Kidney (tissue), 14 donors: ENCODE data around the gene CCDC175. TPM values are rescaled to one million over a fixed set of nuclear protein-coding genes. Genes with fewer than 3 reads are reported as not detected.
A peak's percentile ranks its signal among the peaks of the same experiment; 100 is the strongest.

ENCODE experiments used
- DNase-seq, 5 donors: peaks; one replicate each; pipeline ENCODE4 v3.0.0-alpha.2; 2013 to 2020
- FAIRE-seq: peaks from 2 replicates; lab custom pipeline; 2012; peaks lifted over from hg19 to GRCh38; lab: Jason Lieb, UNC
- H3K27ac ChIP-seq, 2 donors: one replicate each; pipeline ENCODE4 v1.7.0; 2013; ENCODE audit warnings: low read depth in 2 of 2, low read length in 2 of 2, inconsistent platforms in 1 of 2
- H3K27me3 ChIP-seq: one replicate; pipeline ENCODE4 v1.7.1; 2013; ENCODE audit warnings: low read length, inconsistent platforms; ENCODE audit not compliant: control insufficient read depth, insufficient read depth
- H3K36me3 ChIP-seq, 3 donors: one replicate each; pipeline versions ENCODE4 v1.7.0 to v1.7.1; 2013; ENCODE audit warnings: low read length in 3 of 3, control low read depth in 1 of 3, inconsistent platforms in 1 of 3; ENCODE audit not compliant: insufficient read depth in 3 of 3, control insufficient read depth in 2 of 3
- H3K4me1 ChIP-seq, 3 donors: one replicate each; pipeline versions ENCODE4 v1.7.0 to v1.7.1; 2013; ENCODE audit warnings: low read length in 3 of 3, inconsistent platforms in 1 of 3, low read depth in 1 of 3; ENCODE audit not compliant: control insufficient read depth in 2 of 3, insufficient read depth in 2 of 3
- H3K4me3 ChIP-seq, 3 donors: one replicate each; pipeline versions ENCODE4 v1.7.0 to v1.8.1; 2013; ENCODE audit warnings: low read length in 3 of 3, control low read depth in 1 of 3, inconsistent platforms in 1 of 3
- H3K9ac ChIP-seq, 3 donors: one replicate each; pipeline versions ENCODE4 v1.7.0 to v1.7.1; 2013; ENCODE audit warnings: low read length in 3 of 3, control low read depth in 1 of 3, inconsistent platforms in 1 of 3
- H3K9me3 ChIP-seq, 3 donors: one replicate each; pipeline versions ENCODE4 v1.7.0 to v1.7.1; 2013; ENCODE audit warnings: low read length in 3 of 3, control low read depth in 1 of 3, inconsistent platforms in 1 of 3; ENCODE audit not compliant: control insufficient read depth in 2 of 3, insufficient read depth in 1 of 3
- intact Hi-C: fragments of 100-400 bp; cut with DNase I; formaldehyde crosslinking; loops from one replicate; pipeline ENCODE4 v1.11.1; 2022
- polyA plus RNA-seq: library from polyadenylated mRNA; stranded (reverse); fragments of 350-450 nt; fragmentation: Illumina TruSeq; extraction: RNeasy Lipid Tissue Mini Kit (QIAGEN cat#74804); gene quantifications from one replicate; pipeline ENCODE4 v1.2.3, GENCODE V29; 2014; ENCODE audit warnings: low read depth, low replicate concordance; ENCODE audit not compliant: insufficient read depth
- total RNA-seq: library from RNA; stranded (reverse); fragmentation: NEBNext Ultra II Directional; extraction: Animal tissue kit (Norgen Biotek cat#: 25700); gene quantifications from one replicate; pipeline ENCODE4 v1.2.1, GENCODE V29; 2021
- TF ChIP-seq, protein P1 (sequence below): IDR thresholded peaks from 3 replicates; pipeline ENCODE4 v1.5.1; 2012; ENCODE audit warnings: mild to moderate bottlenecking, moderate library complexity, borderline replicate concordance; ENCODE audit not compliant: insufficient read depth; ENCODE audit errors: extremely low read depth
- donor health status: control.
- donor health status: control.
- donor health status: control.
- donor health status: control.
- donor health status: control.
- donor health status: DM: yes; HTN: yes; CAD: no.
- donor health status: Normal renal cell carcinoma (clear cell type).

Gene CCDC175
- total and polyA plus RNA-seq, 2 donors from 2014 or later, result not detected

DNA sequence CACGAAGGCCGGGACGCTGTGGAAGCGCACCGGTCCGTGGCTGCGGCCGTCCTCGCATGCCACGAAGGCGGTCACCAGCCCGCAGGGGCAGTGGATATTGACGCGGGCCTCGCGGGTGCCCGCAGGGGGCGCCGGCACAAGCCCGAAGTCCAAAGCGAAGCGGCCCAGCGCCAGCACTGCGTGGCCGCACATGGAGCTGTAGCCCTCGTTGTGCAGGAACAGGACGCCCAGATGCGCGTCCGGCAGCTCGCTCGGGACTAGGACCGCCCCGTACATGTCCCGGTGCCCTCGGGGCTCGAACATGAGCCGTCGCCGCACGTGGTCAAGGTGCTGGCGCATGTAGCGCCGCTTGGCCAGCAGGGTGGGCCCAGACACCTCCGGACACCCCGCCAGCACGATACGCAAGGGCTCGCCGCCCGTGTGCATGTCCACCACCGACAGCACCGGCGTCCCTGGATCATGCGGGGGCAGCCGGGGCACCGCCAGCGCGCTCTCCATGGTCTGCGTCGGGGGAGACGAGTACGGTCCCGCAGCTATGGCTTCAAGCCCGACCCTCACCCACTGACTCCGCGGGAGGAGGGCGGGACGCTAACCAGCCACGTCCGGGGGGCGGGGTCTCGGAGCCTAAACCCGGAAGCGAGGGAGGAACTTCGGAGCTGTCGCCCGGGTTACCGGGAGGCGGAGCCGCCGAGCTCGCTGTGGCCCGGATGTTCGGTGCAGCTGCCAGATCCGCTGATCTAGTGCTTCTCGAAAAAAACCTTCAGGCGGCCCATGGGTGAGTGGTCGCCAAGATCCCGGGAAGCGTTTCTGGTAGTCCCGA lies 92.6 kb downstream of the CCDC175 start, which contains the start of the genes JKAMP and L3HYPDH:
TSS of gene JKAMP (plus strand) at position 699 of the 820 bp plus-strand sequence. CDS start at position 772, 73 bp downstream.
TSS of gene L3HYPDH (minus strand) at position 590 of the 820 bp plus-strand sequence. CDS start at position 498, 92 bp downstream.
- FAIRE-seq, result no peak
- intact Hi-C loops, result no loop called here
- peaks cover 0 to 25% (median 18%) of the 10 kb centered on the region in 3 donors for H3K4me1 ChIP-seq

DNA sequence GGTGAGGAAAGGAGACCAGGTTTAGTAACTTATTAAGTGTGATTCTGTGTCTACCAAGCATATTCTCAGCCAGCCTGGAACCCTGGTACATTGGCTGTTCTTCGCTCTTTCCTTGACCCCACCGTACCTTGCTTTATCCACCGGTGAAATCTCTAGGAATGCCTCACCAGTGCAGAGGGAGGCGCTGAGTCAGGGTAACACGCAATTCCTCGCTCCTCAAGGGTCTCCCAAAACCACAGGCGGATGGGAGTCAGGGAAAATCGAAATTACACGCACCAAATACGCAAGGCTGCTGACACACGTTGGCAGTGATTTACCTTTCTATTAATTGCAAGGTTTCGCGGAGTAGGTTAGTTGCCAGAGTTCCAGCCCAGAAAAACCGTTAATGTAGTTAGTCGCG lies 93.2 kb downstream of the CCDC175 start:
- DNase-seq, result peak in 3 of 5 donors; percentile 38 to 70 (median 66)
- intact Hi-C loops, result no loop called here
- H3K4me1 ChIP-seq, result peaks cover 0 to 25% (median 18%) of the 10 kb centered on the region in 3 donors

More for the DNA sequence above, 92.6 kb downstream of the CCDC175 start, which contains the start of the genes JKAMP and L3HYPDH:
- H3K27ac ChIP-seq, result peak within 1 kb of the TSS; percentile 90 to 97
- peak within 1 kb of the TSS; percentile 83 to 91 (median 84) for H3K9ac ChIP-seq
- no peaks in the 10 kb centered on the region for H3K27me3 ChIP-seq
- DNase-seq, result peak; percentile 98 to 99 (median 99)
- H3K9me3 ChIP-seq, result no peaks in the 10 kb centered on the region
- peak within 1 kb of the TSS; percentile 84 to 97 (median 94) for H3K4me3 ChIP-seq
- peaks cover 0 to 5% (median 3%) of the 10 kb centered on the region in 3 donors for H3K36me3 ChIP-seq
- TF ChIP-seq, protein P1, sequence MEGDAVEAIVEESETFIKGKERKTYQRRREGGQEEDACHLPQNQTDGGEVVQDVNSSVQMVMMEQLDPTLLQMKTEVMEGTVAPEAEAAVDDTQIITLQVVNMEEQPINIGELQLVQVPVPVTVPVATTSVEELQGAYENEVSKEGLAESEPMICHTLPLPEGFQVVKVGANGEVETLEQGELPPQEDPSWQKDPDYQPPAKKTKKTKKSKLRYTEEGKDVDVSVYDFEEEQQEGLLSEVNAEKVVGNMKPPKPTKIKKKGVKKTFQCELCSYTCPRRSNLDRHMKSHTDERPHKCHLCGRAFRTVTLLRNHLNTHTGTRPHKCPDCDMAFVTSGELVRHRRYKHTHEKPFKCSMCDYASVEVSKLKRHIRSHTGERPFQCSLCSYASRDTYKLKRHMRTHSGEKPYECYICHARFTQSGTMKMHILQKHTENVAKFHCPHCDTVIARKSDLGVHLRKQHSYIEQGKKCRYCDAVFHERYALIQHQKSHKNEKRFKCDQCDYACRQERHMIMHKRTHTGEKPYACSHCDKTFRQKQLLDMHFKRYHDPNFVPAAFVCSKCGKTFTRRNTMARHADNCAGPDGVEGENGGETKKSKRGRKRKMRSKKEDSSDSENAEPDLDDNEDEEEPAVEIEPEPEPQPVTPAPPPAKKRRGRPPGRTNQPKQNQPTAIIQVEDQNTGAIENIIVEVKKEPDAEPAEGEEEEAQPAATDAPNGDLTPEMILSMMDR, result peak; percentile 39

DNA sequence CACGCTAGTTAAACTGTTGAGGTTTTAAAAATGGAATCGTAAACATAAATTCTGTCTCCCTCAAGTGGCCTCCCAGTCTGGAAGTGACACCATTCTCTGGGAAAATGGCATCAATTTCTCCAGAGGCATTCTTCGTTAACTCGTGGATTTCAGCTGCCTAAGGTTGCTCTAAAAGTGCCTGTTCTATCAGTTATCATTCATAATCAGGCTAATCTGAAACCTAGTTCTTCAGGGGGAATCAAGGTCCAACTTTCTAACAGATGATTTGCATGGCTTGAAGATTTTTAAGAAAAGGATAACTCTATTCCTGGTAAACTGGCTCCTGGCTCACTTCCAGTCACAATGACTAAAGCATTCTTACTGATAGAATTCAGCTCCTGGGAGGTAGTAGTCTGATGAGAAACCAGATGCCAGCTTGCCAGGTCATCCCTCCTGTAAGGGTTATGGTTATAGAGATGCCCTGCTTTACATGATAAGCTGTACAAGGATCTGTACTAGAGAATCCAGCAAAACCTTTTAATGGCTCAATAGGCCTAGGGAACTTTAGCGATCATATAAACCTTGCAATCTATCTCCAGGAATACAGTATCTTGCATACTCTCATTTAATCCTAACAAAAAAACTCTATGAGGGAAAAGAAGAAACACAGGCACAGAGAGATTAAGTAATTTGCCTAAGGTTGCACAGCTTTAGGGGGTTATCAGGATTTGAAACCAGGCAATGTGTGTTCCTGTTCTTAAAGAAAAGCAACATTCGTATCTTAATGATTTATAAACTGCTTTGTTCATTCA lies 93.9 kb downstream of the CCDC175 start:
- TF ChIP-seq, protein P1, result no peak
- peak overlapping the region; percentile 57 to 91 (median 84) for H3K9ac ChIP-seq
- peak overlapping the region; percentile 90 to 97 for H3K27ac ChIP-seq
- H3K36me3 ChIP-seq, result peaks cover 0 to 5% (median 0%) of the 10 kb centered on the region in 3 donors
- peak overlapping the region; percentile 84 to 97 (median 94) for H3K4me3 ChIP-seq
- peaks cover 0 to 25% (median 18%) of the 10 kb centered on the region in 3 donors for H3K4me1 ChIP-seq
- intact Hi-C loops, result no loop called here
- H3K9me3 ChIP-seq, result no peaks in the 10 kb centered on the region
- no peaks in the 10 kb centered on the region for H3K27me3 ChIP-seq
- FAIRE-seq (no peak), DNase-seq (peak in 2 of 5 donors; percentile 25 to 54)

More for the DNA sequence above, 93.2 kb downstream of the CCDC175 start:
- H3K36me3 ChIP-seq, result peaks cover 0 to 5% (median 3%) of the 10 kb centered on the region in 3 donors
- TF ChIP-seq, protein P1, result no peak
- H3K9ac ChIP-seq, result peak overlapping the region; percentile 57 to 91 (median 84)
- H3K27me3 ChIP-seq, result no peaks in the 10 kb centered on the region
- peak overlapping the region; percentile 90 to 97 for H3K27ac ChIP-seq
- peak overlapping the region; percentile 84 to 97 (median 94) for H3K4me3 ChIP-seq
- FAIRE-seq, result no peak
- H3K9me3 ChIP-seq, result no peaks in the 10 kb centered on the region
